HCT116 (cell line): ENCODE data around the gene RBM33. TPM values are rescaled to one million over a fixed set of nuclear protein-coding genes. Genes with fewer than 3 reads are reported as not detected.

ENCODE experiments used
- ATAC-seq: fragments of 200-7000 bp; cut with Tn5 transposase; 2 replicates; pipeline ENCODE4 v1.9.1; 2020; ENCODE audit warnings: mild to moderate bottlenecking, moderate library complexity
- BruUV-seq: library from RNA; stranded (reverse); fragments of 400-500 nt; replicated peaks from 2 replicates; lab custom pipeline; 2021; lab: Mats Ljungman, UMichigan
- CTCF ChIA-PET: fragments of 300-600 bp; sonication (Branson Sonifier 250); formaldehyde crosslinking; loops from one replicate; lab custom pipeline; 2021; ENCODE audit warnings: antibody characterized with exemption; lab: Charles Lee
- POLR2A ChIA-PET: fragments of 300-600, 350-600 bp; sonication (Branson Sonifier 250); formaldehyde crosslinking; loops from one replicate; lab custom pipeline; 2021; ENCODE audit warnings: antibody characterized with exemption; lab: Charles Lee
- RAD21 ChIA-PET, 2 experiments: fragments of 300-600 bp; sonication (Branson Sonifier 250); formaldehyde crosslinking; loops; one replicate each; lab custom pipeline; 2023; ENCODE audit warnings: low total read pairs in 2 of 2; ENCODE audit not compliant: uncharacterized antibody in 2 of 2, unreplicated experiment in 2 of 2, low non-redundant PET in 1 of 2; lab: Charles Lee
- DNase-seq: peaks from one replicate; pipeline ENCODE4 v3.0.0-alpha.2; 2010; ENCODE audit warnings: low read depth, low spot score
- H2AFZ ChIP-seq: fragments of 200-600 bp; shearing (Covaris generic), sonication (generic); 2 replicates; pipeline ENCODE4 v1.6.1; 2017; ENCODE audit warnings: low read depth, mixed run types, mixed read lengths, antibody characterized with exemption, low read length; ENCODE audit not compliant: poor library complexity, severe bottlenecking
- H3K27ac ChIP-seq: 2 replicates; pipeline ENCODE4 v1.5.1; 2012; ENCODE audit warnings: low read depth, low read length
- H3K27me3 ChIP-seq: fragments of 200-600 bp; sonication (generic); 2 replicates; pipeline ENCODE4 v1.6.1; 2016; ENCODE audit warnings: mixed run types, low read length, mixed read lengths; ENCODE audit not compliant: insufficient read depth
- H3K36me3 ChIP-seq, 2 experiments: fragments of 200-500 bp in 1 of 2; fragments of 200-600 bp in 1 of 2; sonication (Bioruptor generic) in 1 of 2; sonication (generic) in 1 of 2; 2 replicates each; pipeline versions ENCODE4 v1.5.1 to v1.6.1; 2014 to 2016; ENCODE audit warnings: low read length in 2 of 2, inconsistent platforms in 1 of 2, mixed read lengths in 1 of 2, mixed run types in 1 of 2; ENCODE audit not compliant: insufficient read depth in 2 of 2, control insufficient read depth in 1 of 2
- H3K4me1 ChIP-seq, 2 experiments: fragments of 200-600 bp in 1 of 2; sonication (generic) in 1 of 2; 2 replicates each; pipeline versions ENCODE4 v1.5.1 to v1.6.1; 2012 to 2017; ENCODE audit warnings: low read length in 2 of 2, inconsistent platforms in 1 of 2, mild to moderate bottlenecking in 1 of 2, mixed read lengths in 1 of 2, mixed run types in 1 of 2, moderate library complexity in 1 of 2; ENCODE audit not compliant: insufficient read depth in 2 of 2, control insufficient read depth in 1 of 2
- H3K4me2 ChIP-seq: fragments of 200-600 bp; sonication (generic); 2 replicates; pipeline ENCODE4 v1.6.1; 2017; ENCODE audit warnings: mixed run types, low read length, mixed read lengths
- H3K4me3 ChIP-seq, 2 experiments: fragments of 200-600 bp in 1 of 2; sonication (generic) in 1 of 2; replicated peaks in 1 of 2; 2 replicates each; pipeline ENCODE4 v1.5.1; 2011 to 2016; ENCODE audit warnings: low read length in 2 of 2, control low read depth in 1 of 2, low read depth in 1 of 2, mild to moderate bottlenecking in 1 of 2, mixed read lengths in 1 of 2, mixed run types in 1 of 2
- H3K79me2 ChIP-seq: fragments of 200-600 bp; sonication (generic); 2 replicates; pipeline ENCODE4 v1.6.1; 2017; ENCODE audit warnings: mild to moderate bottlenecking, mixed run types, low read length, moderate library complexity, mixed read lengths; ENCODE audit not compliant: insufficient read depth
- H3K9ac ChIP-seq: fragments of 200-600 bp; sonication (generic); 2 replicates; pipeline ENCODE4 v1.6.1; 2016; ENCODE audit warnings: low read length, mixed read lengths
- H3K9me2 ChIP-seq: fragments of 200-600 bp; sonication (generic), shearing (Covaris generic); 2 replicates; pipeline ENCODE4 v1.6.1; 2017; ENCODE audit warnings: mixed run types, mild to moderate bottlenecking, moderate library complexity; ENCODE audit not compliant: insufficient read depth
- H3K9me3 ChIP-seq, 2 experiments: fragments of 200-500 bp in 1 of 2; fragments of 200-600 bp in 1 of 2; sonication (Bioruptor generic) in 1 of 2; sonication (generic) in 1 of 2; 2 replicates each; pipeline ENCODE4 v1.6.1; 2014 to 2017; ENCODE audit warnings: low read length in 2 of 2, mixed read lengths in 2 of 2, inconsistent platforms in 1 of 2, low read depth in 1 of 2, mild to moderate bottlenecking in 1 of 2, mixed run types in 1 of 2, moderate library complexity in 1 of 2; ENCODE audit not compliant: control insufficient read depth in 1 of 2, insufficient read depth in 1 of 2
- H4K20me1 ChIP-seq: fragments of 200-600 bp; sonication (generic), shearing (Covaris generic); 2 replicates; pipeline ENCODE4 v1.6.1; 2017; ENCODE audit warnings: mixed run types, mild to moderate bottlenecking, moderate library complexity; ENCODE audit not compliant: insufficient read depth
- CBX3 ChIP-seq: IDR thresholded peaks from 2 replicates; pipeline ENCODE4 v1.6.1; 2012; ENCODE audit warnings: low read depth
- CEBPB ChIP-seq: IDR thresholded peaks from 2 replicates; pipeline ENCODE4 v1.6.1; 2012; ENCODE audit warnings: low read depth
- EGR1 ChIP-seq: IDR thresholded peaks from 2 replicates; pipeline ENCODE4 v1.6.1; 2012; ENCODE audit warnings: low read depth
- EZH2phosphoT487 ChIP-seq: fragments of 200-600 bp; IDR thresholded peaks from 2 replicates; pipeline ENCODE4 v1.6.1; 2018; ENCODE audit warnings: antibody characterized with exemption, borderline replicate concordance
- FOSL1 ChIP-seq: IDR thresholded peaks from 2 replicates; pipeline ENCODE4 v1.6.1; 2012; ENCODE audit warnings: low read depth
- JUND ChIP-seq: IDR thresholded peaks from 2 replicates; pipeline ENCODE4 v1.6.1; 2012
- POLR2A ChIP-seq: IDR thresholded peaks from 2 replicates; pipeline ENCODE4 v1.7.0; 2011; ENCODE audit warnings: borderline replicate concordance; ENCODE audit not compliant: insufficient read depth, insufficient read length; ENCODE audit errors: extremely low read depth
- POLR2AphosphoS5 ChIP-seq: IDR thresholded peaks from 2 replicates; pipeline ENCODE4 v1.6.1; 2011; ENCODE audit warnings: mild to moderate bottlenecking, low read depth, low read length, moderate library complexity
- RAD21 ChIP-seq: IDR thresholded peaks from 2 replicates; pipeline ENCODE4 v1.6.1; 2012; ENCODE audit warnings: low read depth, mild to moderate bottlenecking
- REST ChIP-seq: IDR thresholded peaks from 2 replicates; pipeline ENCODE4 v1.6.1; 2012; ENCODE audit warnings: low read depth
- SIN3A ChIP-seq: IDR thresholded peaks from 2 replicates; pipeline ENCODE4 v1.6.1; 2012; ENCODE audit warnings: low read depth
- SP1 ChIP-seq: IDR thresholded peaks from 2 replicates; pipeline ENCODE4 v1.6.1; 2012; ENCODE audit warnings: low read depth
- SRF ChIP-seq: IDR thresholded peaks from 2 replicates; pipeline ENCODE4 v1.6.1; 2012; ENCODE audit warnings: low read depth
- YY1 ChIP-seq: IDR thresholded peaks from 2 replicates; pipeline ENCODE4 v1.6.1; 2011; ENCODE audit warnings: low read length, low read depth, moderate library complexity, mild to moderate bottlenecking; ENCODE audit not compliant: insufficient replicate concordance; ENCODE audit errors: extremely low read depth
- ZFX ChIP-seq: fragments of 450-650 bp; IDR thresholded peaks from 2 replicates; pipeline ENCODE4 v1.6.1; 2017
- ZNF274 ChIP-seq: fragments of 200-500 bp; sonication (Bioruptor generic); IDR thresholded peaks from 2 replicates; pipeline ENCODE4 v1.6.1; 2014; ENCODE audit warnings: mild to moderate bottlenecking, low read depth, low read length, inconsistent platforms
- intact Hi-C: fragments of 100-400 bp; cut with micrococcal nuclease; formaldehyde crosslinking; loops from 2 replicates; pipeline ENCODE4 v1.10.0; 2022
- total RNA-seq: library from RNA; stranded (reverse); gene quantifications from one replicate; pipeline ENCODE4 v1.2.1, GENCODE V29; 2021; ENCODE audit not compliant: unreplicated experiment

The RBM33 gene
- total RNA-seq, 1 experiment from 2014 or later, result 64.3 TPM

- no peak for TF ChIP-seq YY1
- TF ChIP-seq SP1, result no peak
- TF ChIP-seq CEBPB, result no peak
- TF ChIP-seq EZH2phosphoT487, result no peak
- no peak for TF ChIP-seq POLR2A
These were observed 83.2 kb downstream of the RBM33 start (continued) for GRCh38 chr7:155727616-155728015.

DNA sequence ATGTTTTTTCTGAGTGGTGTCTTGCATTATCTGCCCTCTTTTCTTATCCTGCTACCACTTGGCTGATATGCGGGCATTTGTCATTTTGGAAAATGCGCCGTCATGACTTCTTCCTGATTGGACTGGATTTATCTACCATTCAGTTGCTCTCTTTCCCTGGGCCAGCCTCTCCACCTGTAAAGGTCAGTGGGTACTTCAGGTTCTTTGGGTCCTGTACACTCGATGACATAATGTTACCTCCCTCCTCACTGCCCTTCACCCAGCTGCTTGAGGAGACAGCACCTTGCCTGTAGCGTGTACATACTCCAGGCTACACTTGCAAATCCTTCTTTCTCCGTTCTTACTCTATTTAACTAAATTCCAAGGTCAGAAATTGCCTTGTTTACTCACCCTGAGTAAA is 83.7 kb downstream of the RBM33 start:
- DNase-seq, result no peak
- CTCF ChIA-PET, result no interaction called here
- no peaks in the 10 kb centered on the region for H4K20me1 ChIP-seq

More for the DNA sequence above, 83.7 kb downstream of the RBM33 start:
- POLR2A ChIA-PET, result no interaction called here
- peaks cover 40% of the 10 kb centered on the region for H3K79me2 ChIP-seq
- no peaks in the 10 kb centered on the region for H3K27me3 ChIP-seq
- no TSS peak for BruUV-seq
- intact Hi-C loops, result no loop called here
- no peak overlapping the region for H2AFZ ChIP-seq
- RAD21 ChIA-PET, result no interaction called here
- TF ChIP-seq CBX3 (no peak), POLR2AphosphoS5 (no peak), POLR2A (no peak), EGR1 (no peak), SIN3A (no peak), RAD21 (no peak), JUND (no peak), ZNF274 (no peak), SRF (no peak), REST (no peak), ZFX (no peak), FOSL1 (no peak)
- no peak for ATAC-seq
- no peak overlapping the region for H3K4me3 ChIP-seq
- H3K4me1 ChIP-seq, result no peaks in the 10 kb centered on the region
- no peak overlapping the region for H3K27ac ChIP-seq
- H3K9ac ChIP-seq, result no peak overlapping the region
- H3K36me3 ChIP-seq, result no peaks in the 10 kb centered on the region; a peak in 1 of 4 replicates
- H3K9me3 ChIP-seq, result no peaks in the 10 kb centered on the region
- H3K9me2 ChIP-seq, result no peaks in the 10 kb centered on the region
- H3K4me2 ChIP-seq, result no peak overlapping the region
